ENCODE measurements around the gene SP2. TPM values are rescaled to one million over a fixed set of nuclear protein-coding genes. Genes with fewer than 3 reads are reported as not detected.
"Not testable (repeated sequence)": the region's sequence is repeated elsewhere in the genome, so short reads cannot be mapped to it uniquely, and the experiment has no call there.

SP2 gene
- total RNA-seq, 1 donor from 2014 or later: 11.3 TPM

- no peak overlapping the region for H3K27ac ChIP-seq
- no peak for DNase-seq (ENCODE audit: extremely low spot score in 2 of 2)
- peaks cover 0 to 3% of the 10 kb centered on the region in 2 donors for H3K36me3 ChIP-seq
- H3K4me1 ChIP-seq: no peaks in the 10 kb centered on the region
- no peaks in the 10 kb centered on the region for H3K27me3 ChIP-seq
- TF ChIP-seq POLR2AphosphoS5 (IDR thresholded peaks at IDR 0.05; ENCODE audit: insufficient read depth in 1 of 2, low read depth in 1 of 2) (no peak), CTCF (IDR thresholded peaks at IDR 0.05) (no peak), POLR2A (IDR thresholded peaks at IDR 0.05) (no peak)
- H3K4me3 ChIP-seq: no peak overlapping the region
- no peaks in the 10 kb centered on the region for H3K9me3 ChIP-seq
- intact Hi-C loops (cut with DNase I): no loop called here
These were observed 21.5 kb downstream of the SP2 start for GRCh38 chr17:47917581-47917980.

- H3K36me3 ChIP-seq: peaks cover 0 to 7% of the 10 kb centered on the region in 2 donors
These were observed 22.0 kb downstream of the SP2 start for GRCh38 chr17:47918006-47918405.

GRCh38 chr17:47918991-47919390 is 23.0 kb downstream of the SP2 start:
- intact Hi-C loops (cut with DNase I): no loop called here
- H3K9me3 ChIP-seq: no peaks in the 10 kb centered on the region
- H3K36me3 ChIP-seq: peaks cover 0 to 17% of the 10 kb centered on the region in 2 donors
- DNase-seq (ENCODE audit: extremely low spot score in 2 of 2): no peak
- TF ChIP-seq POLR2A (IDR thresholded peaks at IDR 0.05) (no peak), POLR2AphosphoS5 (IDR thresholded peaks at IDR 0.05; ENCODE audit: insufficient read depth in 1 of 2, low read depth in 1 of 2) (no peak), CTCF (IDR thresholded peaks at IDR 0.05) (no peak)
- H3K27me3 ChIP-seq: no peaks in the 10 kb centered on the region
- no peak overlapping the region for H3K27ac ChIP-seq
- H3K4me3 ChIP-seq: no peak overlapping the region
- H3K4me1 ChIP-seq: no peaks in the 10 kb centered on the region

More at GRCh38 chr17:47918006-47918405, 22.0 kb downstream of the SP2 start:
- TF ChIP-seq POLR2AphosphoS5 (IDR thresholded peaks at IDR 0.05; ENCODE audit: insufficient read depth in 1 of 2, low read depth in 1 of 2) (no peak), POLR2A (IDR thresholded peaks at IDR 0.05) (no peak), CTCF (IDR thresholded peaks at IDR 0.05) (no peak)
- Histone ChIP-seq H3K27ac (no peak overlapping the region), H3K9me3 (no peaks in the 10 kb centered on the region), H3K4me3 (no peak overlapping the region), H3K4me1 (no peaks in the 10 kb centered on the region), H3K27me3 (no peaks in the 10 kb centered on the region)
- intact Hi-C loops (cut with DNase I): no loop called here
- no peak for DNase-seq (ENCODE audit: extremely low spot score in 2 of 2)

GRCh38 chr17:47919889-47920288 is 23.9 kb downstream of the SP2 start:
- H3K4me3 ChIP-seq; H3K27ac ChIP-seq; intact Hi-C loops (cut with DNase I); DNase-seq (ENCODE audit: extremely low spot score in 2 of 2); H3K27me3 ChIP-seq; H3K4me1 ChIP-seq; H3K9me3 ChIP-seq: not testable (repeated sequence)
- H3K36me3 ChIP-seq: peaks cover 0 to 25% of the 10 kb centered on the region in 2 donors

GRCh38 chr17:47924785-47925677 is 29.0 kb downstream of the SP2 start:
- intact Hi-C loops (cut with DNase I): no loop called here
- peaks cover 3 to 55% of the 10 kb centered on the region in 2 donors for H3K36me3 ChIP-seq

More at GRCh38 chr17:47924785-47925677, 29.0 kb downstream of the SP2 start:
- H3K4me1 ChIP-seq: no peaks in the 10 kb centered on the region
- TF ChIP-seq CTCF (IDR thresholded peaks at IDR 0.05) (no peak), POLR2A (IDR thresholded peaks at IDR 0.05) (no peak), POLR2AphosphoS5 (IDR thresholded peaks at IDR 0.05; ENCODE audit: insufficient read depth in 1 of 2, low read depth in 1 of 2) (no peak)
- DNase-seq (ENCODE audit: extremely low spot score in 2 of 2): no peak
- no peaks in the 10 kb centered on the region for H3K9me3 ChIP-seq
- H3K27me3 ChIP-seq: no peaks in the 10 kb centered on the region
- no peak overlapping the region for H3K27ac ChIP-seq
- H3K4me3 ChIP-seq: no peak overlapping the region
